Lower leg skin (tissue), 4 donors: Measurements from ENCODE around the gene CYTH3. TPM values are rescaled to one million over a fixed set of nuclear protein-coding genes. Genes with fewer than 3 reads are reported as not detected.
"Not testable (repeated sequence)": the region's sequence is repeated elsewhere in the genome, so short reads cannot be mapped to it uniquely, and the experiment has no call there.

Experiments used
- DNase-seq, 2 donors: peaks; one replicate each; pipeline ENCODE4 v3.0.0-alpha.2; 2019; ENCODE audit warnings: low spot score in 2 of 2
- H3K4me3 ChIP-seq: fragments of 200-600 bp; sonication (generic); 2 replicates; pipeline ENCODE4 v1.5.1; 2017; ENCODE audit warnings: mild to moderate bottlenecking, low read depth; ENCODE audit not compliant: poor library complexity, severe bottlenecking
- CTCF ChIP-seq, 3 donors: fragments of 450-650 bp; IDR thresholded peaks; one replicate each; pipeline ENCODE4 v1.5.1; 2016; ENCODE audit warnings: antibody characterized with exemption in 3 of 3, mild to moderate bottlenecking in 3 of 3, moderate library complexity in 2 of 3
- POLR2A ChIP-seq, 2 donors: fragments of 450-650 bp; IDR thresholded peaks; one replicate each; pipeline ENCODE4 v1.6.1; 2016 to 2017; ENCODE audit warnings: antibody characterized with exemption in 2 of 2, mild to moderate bottlenecking in 1 of 2, moderate library complexity in 1 of 2
- WGBS, 2 donors: methylation state at CpG; one replicate each; pipeline ENCODE4 v1.1.5; 2018; 5-methylcytosine and 5-hydroxymethylcytosine counted together
- intact Hi-C: fragments of 100-400 bp; cut with DNase I; formaldehyde crosslinking; loops from one replicate; pipeline ENCODE4 v1.15.0; 2023; ENCODE audit warnings: low total_unique reads
- total RNA-seq, 4 donors: library from RNA; depleted of rRNA; stranded (reverse); fragments of >200 nt; gene quantifications; one replicate each; pipeline ENCODE4 v1.1.0, GENCODE V29; 2016

CYTH3 gene
- total RNA-seq, 4 donors from 2014 or later: 40.3 to 108 (median 44.7) TPM

GRCh38 chr7:6232534-6232933 lies 39.9 kb downstream of the CYTH3 start:
- DNase-seq: peak; percentile 59 to 87
- intact Hi-C loops: no loop called here
- no peak overlapping the region for H3K4me3 ChIP-seq
- WGBS, 2 donors: 72 to 79% methylated on average over 8 of the region's 8 CpGs
- TF ChIP-seq CTCF (IDR thresholded peaks at IDR 0.05): no peak
- no peak for TF ChIP-seq POLR2A (IDR thresholded peaks at IDR 0.05)

- no peak overlapping the region for H3K4me3 ChIP-seq
- TF ChIP-seq CTCF (IDR thresholded peaks at IDR 0.05) (no peak), POLR2A (IDR thresholded peaks at IDR 0.05) (no peak)
- no peak for DNase-seq
- 76 to 84% methylated on average over 3 of the region's 3 CpGs for WGBS, 2 donors
- intact Hi-C loops: no loop called here
Measured at GRCh38 chr7:6232116-6232515, 40.3 kb downstream of the CYTH3 start.

- no peak for TF ChIP-seq POLR2A (IDR thresholded peaks at IDR 0.05)
- no peak for TF ChIP-seq CTCF (IDR thresholded peaks at IDR 0.05)
- 67 to 71% methylated on average over 7 of the region's 7 CpGs for WGBS, 2 donors
- H3K4me3 ChIP-seq: no peak overlapping the region
- intact Hi-C loops: no loop called here
- no peak for DNase-seq
Measured at GRCh38 chr7:6231184-6231583, 41.2 kb downstream of the CYTH3 start.

- H3K4me3 ChIP-seq, intact Hi-C loops, DNase-seq: not testable (repeated sequence)
- 48 to 52% methylated on average over 9 of the region's 9 CpGs for WGBS, 2 donors
Measured at GRCh38 chr7:6229284-6229683, 43.1 kb downstream of the CYTH3 start.

GRCh38 chr7:6228361-6229229 lies 43.8 kb downstream of the CYTH3 start:
- no peak overlapping the region for H3K4me3 ChIP-seq
- DNase-seq: no peak
- no peak for TF ChIP-seq CTCF (IDR thresholded peaks at IDR 0.05)
- TF ChIP-seq POLR2A (IDR thresholded peaks at IDR 0.05): no peak
- intact Hi-C loops: no loop called here
- 30 to 44% methylated on average over 9 of the region's 9 CpGs for WGBS, 2 donors

- H3K4me3 ChIP-seq: no peak overlapping the region
- intact Hi-C loops: no loop called here
- no peak for DNase-seq
- no peak for TF ChIP-seq CTCF (IDR thresholded peaks at IDR 0.05)
- TF ChIP-seq POLR2A (IDR thresholded peaks at IDR 0.05): no peak
- 39 to 40% methylated on average over 5 of the region's 5 CpGs for WGBS, 2 donors
Measured at GRCh38 chr7:6227294-6227846, 45.1 kb downstream of the CYTH3 start.
